ENCODE data around the gene ATIC.

The ATIC gene

DNA sequence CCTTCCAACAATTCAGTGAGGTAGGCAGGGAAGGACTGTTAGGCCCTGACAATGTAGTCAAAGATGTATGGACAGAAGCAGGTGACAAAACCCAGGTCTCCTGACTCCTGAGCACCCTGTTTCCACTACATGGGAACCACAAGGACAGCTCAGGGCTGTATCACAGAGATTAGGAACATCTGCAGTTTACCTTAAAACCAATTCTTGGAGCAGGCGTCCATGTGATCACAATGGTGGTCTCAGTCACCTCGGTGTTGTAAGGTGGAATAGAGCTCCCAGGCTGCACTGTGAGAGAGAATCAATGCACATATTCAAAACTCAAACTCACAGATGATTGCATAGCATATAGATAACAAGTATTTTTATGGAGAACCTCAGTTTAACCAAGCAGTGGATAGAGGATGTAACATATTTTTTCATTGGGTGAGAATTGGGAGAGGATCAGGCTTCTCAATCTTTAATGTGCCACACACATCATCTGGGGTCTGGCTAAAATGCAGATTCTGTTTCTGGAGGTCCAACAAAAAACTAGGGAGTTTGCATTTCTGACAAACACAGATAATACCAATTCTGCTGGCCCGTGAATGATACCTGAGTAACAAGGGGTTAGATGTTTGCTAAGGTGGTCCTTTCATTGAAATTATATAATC lies 87.3 kb downstream of the ATIC start:
- no peak for DNase-seq (ENCODE audit: low read depth)
